Measurements from ENCODE around the gene RASA1.

RASA1 gene

GRCh38 chr5:87313216-87313615, 45.5 kb downstream of the RASA1 start:
- Histone ChIP-seq H3K18ac (ENCODE audit: low read length) (no peak overlapping the region), H4K91ac (ENCODE audit: low read depth, low read length, poor library complexity) (no peak overlapping the region), H3K23ac (ENCODE audit: low read depth, low read length, poor library complexity) (no peak overlapping the region), H3K4me3 (ENCODE audit: low read length in 2 of 2) (no peak overlapping the region), H2BK15ac (ENCODE audit: low read length) (no peak overlapping the region), H2BK5ac (ENCODE audit: low read length) (no peak overlapping the region), H3K4ac (ENCODE audit: low read length) (no peak overlapping the region), H3K36me3 (replicated peaks in 1 of 2; ENCODE audit: control insufficient read depth in 2 of 2, insufficient read depth in 2 of 2, low read length in 2 of 2) (peaks cover 0 to 2% of the 10 kb centered on the region in 2 donors), H2BK12ac (ENCODE audit: low read length) (no peak overlapping the region), H2BK120ac (ENCODE audit: low read depth, low read length) (no peak overlapping the region), H3K14ac (ENCODE audit: low read length) (no peak overlapping the region), H2AFZ (ENCODE audit: low read length) (no peak overlapping the region), H3K9me3 (replicated peaks in 1 of 2; ENCODE audit: control insufficient read depth in 2 of 2, insufficient read depth in 1 of 2, low read depth in 1 of 2, low read length in 2 of 2) (no peaks in the 10 kb centered on the region), H3K27me3 (ENCODE audit: control insufficient read depth in 3 of 3, insufficient read depth in 3 of 3, low read depth in 1 of 3, low read length in 3 of 3) (no peaks in the 10 kb centered on the region), H2AK5ac (ENCODE audit: low read depth, low read length) (no peak overlapping the region), H3K4me2 (ENCODE audit: insufficient read depth, low read length, poor library complexity, severe bottlenecking) (no peak overlapping the region), H3K9ac (ENCODE audit: low read depth, low read length, poor library complexity) (no peak overlapping the region), H3K79me1 (ENCODE audit: low read depth, low read length) (no peaks in the 10 kb centered on the region), H3K4me1 (ENCODE audit: control insufficient read depth in 2 of 2, insufficient read depth in 1 of 2, low read depth in 1 of 2, low read length in 2 of 2) (no peaks in the 10 kb centered on the region), H4K8ac (ENCODE audit: low read depth, low read length) (no peak overlapping the region), H3K27ac (replicated peaks; ENCODE audit: low read length) (no peak overlapping the region)
- no peak for DNase-seq (ENCODE audit: low spot score)
- WGBS, 2 donors (ENCODE audit: extremely low coverage in 2 of 2, insufficient read length in 2 of 2, insufficient replicate concordance in 1 of 2), result no CpG with 5 or more reads among the region's 3 CpGs

- no CpG with 5 or more reads among the region's 2 CpGs for WGBS, 2 donors (ENCODE audit: extremely low coverage in 2 of 2, insufficient read length in 2 of 2, insufficient replicate concordance in 1 of 2)
- H2AFZ ChIP-seq (ENCODE audit: low read length), result no peak overlapping the region
- DNase-seq (ENCODE audit: low spot score), result no peak
- H3K4me3 ChIP-seq (ENCODE audit: low read length in 2 of 2), result no peak overlapping the region
- peaks cover 3 to 8% of the 10 kb centered on the region in 2 donors for H3K36me3 ChIP-seq (replicated peaks in 1 of 2; ENCODE audit: control insufficient read depth in 2 of 2, insufficient read depth in 2 of 2, low read length in 2 of 2)
- no peaks in the 10 kb centered on the region for H3K4me1 ChIP-seq (ENCODE audit: control insufficient read depth in 2 of 2, insufficient read depth in 1 of 2, low read depth in 1 of 2, low read length in 2 of 2)
- H3K79me1 ChIP-seq (ENCODE audit: low read depth, low read length), result peaks cover 6% of the 10 kb centered on the region
- H3K9ac ChIP-seq (ENCODE audit: low read depth, low read length, poor library complexity), result no peak overlapping the region
- H4K8ac ChIP-seq (ENCODE audit: low read depth, low read length), result no peak overlapping the region
- H2BK12ac ChIP-seq (ENCODE audit: low read length), result no peak overlapping the region
- H3K14ac ChIP-seq (ENCODE audit: low read length), result no peak overlapping the region
- no peak overlapping the region for H3K27ac ChIP-seq (replicated peaks; ENCODE audit: low read length)
- H3K23ac ChIP-seq (ENCODE audit: low read depth, low read length, poor library complexity), result no peak overlapping the region
- no peak overlapping the region for H3K4me2 ChIP-seq (ENCODE audit: insufficient read depth, low read length, poor library complexity, severe bottlenecking)
- no peak overlapping the region for H3K4ac ChIP-seq (ENCODE audit: low read length)
- H3K9me3 ChIP-seq (replicated peaks in 1 of 2; ENCODE audit: control insufficient read depth in 2 of 2, insufficient read depth in 1 of 2, low read depth in 1 of 2, low read length in 2 of 2), result peaks cover 4 to 20% of the 10 kb centered on the region in 2 donors
- H3K18ac ChIP-seq (ENCODE audit: low read length), result no peak overlapping the region
- H2BK120ac ChIP-seq (ENCODE audit: low read depth, low read length), result no peak overlapping the region
- H2AK5ac ChIP-seq (ENCODE audit: low read depth, low read length), result no peak overlapping the region
- no peaks in the 10 kb centered on the region for H3K27me3 ChIP-seq (ENCODE audit: control insufficient read depth in 3 of 3, insufficient read depth in 3 of 3, low read depth in 1 of 3, low read length in 3 of 3)
- H4K91ac ChIP-seq (ENCODE audit: low read depth, low read length, poor library complexity), result no peak overlapping the region
- no peak overlapping the region for H2BK15ac ChIP-seq (ENCODE audit: low read length)
- no peak overlapping the region for H2BK5ac ChIP-seq (ENCODE audit: low read length)
These were observed 51.8 kb downstream of the RASA1 start for GRCh38 chr5:87319469-87319868.

GRCh38 chr5:87321605-87322004, 53.9 kb downstream of the RASA1 start:
- Histone ChIP-seq H4K8ac (ENCODE audit: low read depth, low read length) (no peak overlapping the region), H2AFZ (ENCODE audit: low read length) (no peak overlapping the region), H2BK120ac (ENCODE audit: low read depth, low read length) (no peak overlapping the region), H2BK5ac (ENCODE audit: low read length) (no peak overlapping the region), H3K14ac (ENCODE audit: low read length) (no peak overlapping the region), H3K27me3 (ENCODE audit: control insufficient read depth in 3 of 3, insufficient read depth in 3 of 3, low read depth in 1 of 3, low read length in 3 of 3) (no peaks in the 10 kb centered on the region), H3K23ac (ENCODE audit: low read depth, low read length, poor library complexity) (no peak overlapping the region), H4K91ac (ENCODE audit: low read depth, low read length, poor library complexity) (no peak overlapping the region), H3K4me3 (ENCODE audit: low read length in 2 of 2) (no peak overlapping the region), H3K9ac (ENCODE audit: low read depth, low read length, poor library complexity) (no peak overlapping the region), H3K4me1 (ENCODE audit: control insufficient read depth in 2 of 2, insufficient read depth in 1 of 2, low read depth in 1 of 2, low read length in 2 of 2) (no peaks in the 10 kb centered on the region), H3K36me3 (replicated peaks in 1 of 2; ENCODE audit: control insufficient read depth in 2 of 2, insufficient read depth in 2 of 2, low read length in 2 of 2) (peaks cover 3 to 8% of the 10 kb centered on the region in 2 donors), H3K79me1 (ENCODE audit: low read depth, low read length) (peaks cover 6% of the 10 kb centered on the region), H3K27ac (replicated peaks; ENCODE audit: low read length) (no peak overlapping the region), H3K18ac (ENCODE audit: low read length) (no peak overlapping the region), H2BK15ac (ENCODE audit: low read length) (no peak overlapping the region), H3K4me2 (ENCODE audit: insufficient read depth, low read length, poor library complexity, severe bottlenecking) (no peak overlapping the region), H3K9me3 (replicated peaks in 1 of 2; ENCODE audit: control insufficient read depth in 2 of 2, insufficient read depth in 1 of 2, low read depth in 1 of 2, low read length in 2 of 2) (peaks cover 4 to 20% of the 10 kb centered on the region in 2 donors), H2AK5ac (ENCODE audit: low read depth, low read length) (no peak overlapping the region), H3K4ac (ENCODE audit: low read length) (no peak overlapping the region), H2BK12ac (ENCODE audit: low read length) (no peak overlapping the region)
- no CpG with 5 or more reads among the region's 1 CpG for WGBS, 2 donors (ENCODE audit: extremely low coverage in 2 of 2, insufficient read length in 2 of 2, insufficient replicate concordance in 1 of 2)
- no peak for DNase-seq (ENCODE audit: low spot score)

- Histone ChIP-seq H3K27me3 (ENCODE audit: control insufficient read depth in 3 of 3, insufficient read depth in 3 of 3, low read depth in 1 of 3, low read length in 3 of 3) (no peaks in the 10 kb centered on the region), H2AK5ac (ENCODE audit: low read depth, low read length) (no peak overlapping the region), H2BK12ac (ENCODE audit: low read length) (no peak overlapping the region), H3K36me3 (replicated peaks in 1 of 2; ENCODE audit: control insufficient read depth in 2 of 2, insufficient read depth in 2 of 2, low read length in 2 of 2) (peaks cover 3 to 8% of the 10 kb centered on the region in 2 donors), H3K23ac (ENCODE audit: low read depth, low read length, poor library complexity) (no peak overlapping the region), H3K4ac (ENCODE audit: low read length) (no peak overlapping the region), H2AFZ (ENCODE audit: low read length) (no peak overlapping the region), H3K14ac (ENCODE audit: low read length) (no peak overlapping the region), H4K91ac (ENCODE audit: low read depth, low read length, poor library complexity) (no peak overlapping the region), H3K18ac (ENCODE audit: low read length) (no peak overlapping the region), H3K4me3 (ENCODE audit: low read length in 2 of 2) (no peak overlapping the region), H3K4me2 (ENCODE audit: insufficient read depth, low read length, poor library complexity, severe bottlenecking) (no peak overlapping the region), H3K27ac (replicated peaks; ENCODE audit: low read length) (no peak overlapping the region), H2BK120ac (ENCODE audit: low read depth, low read length) (no peak overlapping the region), H3K4me1 (ENCODE audit: control insufficient read depth in 2 of 2, insufficient read depth in 1 of 2, low read depth in 1 of 2, low read length in 2 of 2) (no peaks in the 10 kb centered on the region), H3K79me1 (ENCODE audit: low read depth, low read length) (peaks cover 6% of the 10 kb centered on the region), H2BK15ac (ENCODE audit: low read length) (no peak overlapping the region), H3K9me3 (replicated peaks in 1 of 2; ENCODE audit: control insufficient read depth in 2 of 2, insufficient read depth in 1 of 2, low read depth in 1 of 2, low read length in 2 of 2) (peaks cover 4 to 20% of the 10 kb centered on the region in 2 donors), H3K9ac (ENCODE audit: low read depth, low read length, poor library complexity) (no peak overlapping the region), H4K8ac (ENCODE audit: low read depth, low read length) (no peak overlapping the region), H2BK5ac (ENCODE audit: low read length) (no peak overlapping the region)
- no peak for DNase-seq (ENCODE audit: low spot score)
- no CpG with 5 or more reads among the region's 3 CpGs for WGBS, 2 donors (ENCODE audit: extremely low coverage in 2 of 2, insufficient read length in 2 of 2, insufficient replicate concordance in 1 of 2)
These were observed 54.7 kb downstream of the RASA1 start for GRCh38 chr5:87322381-87322780.
